Adipose tissue (tissue), 3 donors: ENCODE results near the gene RYR2. TPM values are rescaled to one million over a fixed set of nuclear protein-coding genes. Genes with fewer than 3 reads are reported as not detected.

Source experiments
- H3K27ac ChIP-seq: one replicate; pipeline ENCODE4 v1.5.1; 2013; ENCODE audit warnings: low read depth, low read length
- WGBS, 3 donors: extraction: QIAGEN DNeasy Blood & Tissue Kit; methylation state at CpG; one replicate each; pipeline ENCODE4 v1.1.7; 2013; 5-methylcytosine and 5-hydroxymethylcytosine counted together
- polyA plus RNA-seq, 3 donors: library from polyadenylated mRNA; stranded (reverse); fragments of 200-250 nt; gene quantifications; one replicate each; pipeline ENCODE4 v1.2.3, GENCODE V29; 2013
- donor health status: healthy with polysubstance abuse.
- donor health status: Bipolar disorder and iron deficiency.
- donor health status: healthy.

RYR2 gene
- polyA plus RNA-seq, 3 donors: 0.23 to 1.1 (median 0.36) TPM

- 88 to 91% (median 89%) methylated on average over 2 of the region's 2 CpGs for WGBS, 3 donors
- H3K27ac ChIP-seq: no peak overlapping the region
Measured at GRCh38 chr1:237690656-237691055, 648.7 kb downstream of the RYR2 start.

- 69 to 76% (median 73%) methylated on average over 7 of the region's 7 CpGs for WGBS, 3 donors
- H3K27ac ChIP-seq: no peak overlapping the region
Measured at GRCh38 chr1:237692255-237692654, 650.3 kb downstream of the RYR2 start.

GRCh38 chr1:237695878-237696277, 653.9 kb downstream of the RYR2 start:
- H3K27ac ChIP-seq: no peak overlapping the region

- 69 to 83% (median 74%) methylated on average over 5 of the region's 5 CpGs for WGBS, 3 donors
- no peak overlapping the region for H3K27ac ChIP-seq
Measured at GRCh38 chr1:237700181-237700580, 658.2 kb downstream of the RYR2 start.

GRCh38 chr1:237701534-237701933, 659.5 kb downstream of the RYR2 start:
- WGBS, 3 donors: 87 to 90% (median 88%) methylated on average over 2 of the region's 2 CpGs
- H3K27ac ChIP-seq: no peak overlapping the region

GRCh38 chr1:237702161-237702560, 660.2 kb downstream of the RYR2 start:
- 43 to 89% (median 71%) methylated on average over 2 of the region's 2 CpGs for WGBS, 3 donors

GRCh38 chr1:237705462-237705861, 663.5 kb downstream of the RYR2 start:
- no peak overlapping the region for H3K27ac ChIP-seq
- WGBS, 3 donors: 84 to 88% (median 84%) methylated on average over 4 of the region's 4 CpGs

More at GRCh38 chr1:237702161-237702560, 660.2 kb downstream of the RYR2 start:
- no peak overlapping the region for H3K27ac ChIP-seq

GRCh38 chr1:237709355-237709754, 667.4 kb downstream of the RYR2 start:
- no peak overlapping the region for H3K27ac ChIP-seq
- 32 to 89% (median 86%) methylated on average over 3 of the region's 3 CpGs for WGBS, 3 donors

- 87 to 92% (median 89%) methylated on average over 3 of the region's 3 CpGs for WGBS, 3 donors
- no peak overlapping the region for H3K27ac ChIP-seq
Measured at GRCh38 chr1:237711281-237711680, 669.3 kb downstream of the RYR2 start.

- WGBS, 3 donors: 70 to 71% (median 70%) methylated on average over 6 of the region's 6 CpGs
- no peak overlapping the region for H3K27ac ChIP-seq
Measured at GRCh38 chr1:237712082-237712481, 670.1 kb downstream of the RYR2 start.

GRCh38 chr1:237712586-237713157, 670.7 kb downstream of the RYR2 start:
- no peak overlapping the region for H3K27ac ChIP-seq
- WGBS, 3 donors: 71 to 81% (median 74%) methylated on average over 5 of the region's 5 CpGs

- no peak overlapping the region for H3K27ac ChIP-seq
- 54 to 78% (median 58%) methylated on average over 1 of the region's 1 CpG for WGBS, 3 donors
Measured at GRCh38 chr1:237713916-237714315, 671.9 kb downstream of the RYR2 start.

- H3K27ac ChIP-seq: no peak overlapping the region
Measured at GRCh38 chr1:237717106-237717505, 675.1 kb downstream of the RYR2 start.

GRCh38 chr1:237730826-237731350, 688.9 kb downstream of the RYR2 start:
- 93 to 98% (median 93%) methylated on average over 1 of the region's 1 CpG for whole genome bisulfite sequencing, 3 donors
- no peak overlapping the region for H3K27ac ChIP-seq

More at GRCh38 chr1:237717106-237717505, 675.1 kb downstream of the RYR2 start:
- WGBS, 3 donors: 62 to 82% (median 79%) methylated on average over 5 of the region's 5 CpGs

- no peak overlapping the region for H3K27ac ChIP-seq
- WGBS, 3 donors: 87 to 91% (median 91%) methylated on average over 2 of the region's 2 CpGs
Measured at GRCh38 chr1:237732657-237733056, 690.7 kb downstream of the RYR2 start.

GRCh38 chr1:237736372-237737029, 694.5 kb downstream of the RYR2 start:
- WGBS, 3 donors: 55 to 73% (median 58%) methylated on average over 8 of the region's 8 CpGs
- no peak overlapping the region for H3K27ac ChIP-seq

GRCh38 chr1:237737448-237737847, 695.5 kb downstream of the RYR2 start:
- H3K27ac ChIP-seq: no peak overlapping the region

- 78 to 88% (median 83%) methylated on average over 5 of the region's 5 CpGs for WGBS, 3 donors
- no peak overlapping the region for H3K27ac ChIP-seq
Measured at GRCh38 chr1:237737938-237738610, 696.1 kb downstream of the RYR2 start.

- 80 to 85% (median 80%) methylated on average over 3 of the region's 3 CpGs for WGBS, 3 donors
- H3K27ac ChIP-seq: no peak overlapping the region
Measured at GRCh38 chr1:237740846-237741245, 698.9 kb downstream of the RYR2 start.
